Smooth muscle cell (in vitro differentiated cells): ENCODE results near the gene PPP3R2. TPM values are rescaled to one million over a fixed set of nuclear protein-coding genes. Genes with fewer than 3 reads are reported as not detected.
A peak's percentile ranks its signal among the peaks of the same experiment; 100 is the strongest.

ENCODE experiments used
- DNase-seq: peaks from one replicate; lab custom pipeline; 2025; ENCODE audit not compliant: unreplicated experiment; lab: John Stamatoyannopoulos, UW
- H2AFZ ChIP-seq: fragments of 200-600 bp; sonication (generic); 2 replicates; pipeline ENCODE4 v1.6.0; 2016; ENCODE audit warnings: antibody characterized with exemption, low read depth, mild to moderate bottlenecking
- H3F3A ChIP-seq: fragments of 200-600 bp; sonication (generic); 2 replicates; pipeline ENCODE4 v1.6.0; 2017; ENCODE audit warnings: antibody characterized with exemption, low read depth
- H3K27ac ChIP-seq: fragments of 200-600 bp; sonication (generic); 2 replicates; pipeline ENCODE4 v1.5.1; 2016; ENCODE audit warnings: low read depth, mild to moderate bottlenecking
- H3K27me3 ChIP-seq: fragments of 200-600 bp; sonication (generic); 2 replicates; pipeline ENCODE4 v1.6.1; 2016; ENCODE audit warnings: low read depth, mild to moderate bottlenecking
- H3K36me3 ChIP-seq: fragments of 200-600 bp; sonication (generic); 2 replicates; pipeline ENCODE4 v1.5.1; 2016; ENCODE audit warnings: low read depth
- H3K4me1 ChIP-seq: fragments of 200-600 bp; sonication (generic); 2 replicates; pipeline ENCODE4 v1.5.1; 2016; ENCODE audit warnings: low read depth
- H3K4me2 ChIP-seq: fragments of 200-600 bp; sonication (generic); 2 replicates; pipeline ENCODE4 v1.6.0; 2016; ENCODE audit warnings: mild to moderate bottlenecking
- H3K4me3 ChIP-seq: fragments of 200-600 bp; sonication (generic); 2 replicates; pipeline ENCODE4 v1.5.1; 2016; ENCODE audit warnings: mild to moderate bottlenecking
- H3K79me2 ChIP-seq: fragments of 200-600 bp; sonication (generic); 2 replicates; pipeline ENCODE4 v1.6.0; 2016; ENCODE audit warnings: low read depth, mild to moderate bottlenecking
- H3K9ac ChIP-seq: fragments of 200-600 bp; sonication (generic); 2 replicates; pipeline ENCODE4 v1.6.0; 2016; ENCODE audit warnings: low read depth
- H3K9me3 ChIP-seq: fragments of 200-600 bp; sonication (generic); replicated peaks from 2 replicates; pipeline ENCODE4 v1.5.1; 2016; ENCODE audit warnings: low read depth
- H4K20me1 ChIP-seq: fragments of 200-600 bp; sonication (generic); 2 replicates; pipeline ENCODE4 v1.6.0; 2016; ENCODE audit warnings: low read depth
- CTCF ChIP-seq: fragments of 200-600 bp; sonication (generic); IDR thresholded peaks from 2 replicates; pipeline ENCODE4 v1.5.1; 2017; ENCODE audit warnings: borderline replicate concordance, mild to moderate bottlenecking, antibody characterized with exemption; ENCODE audit not compliant: insufficient read depth, poor library complexity, severe bottlenecking
- WGBS: methylation state at CpG from one replicate; pipeline ENCODE4 v1.1.7; 2016; ENCODE audit warnings: low lambda C conversion rate; 5-methylcytosine and 5-hydroxymethylcytosine counted together
- polyA plus RNA-seq: library from polyadenylated mRNA; unstranded; fragments of >200 nt; fragmentation: Nextera tagmentation; extraction: Ambion mirVana; gene quantifications from 2 replicates; pipeline ENCODE4 v1.2.1, GENCODE V29; 2016
- total RNA-seq: library from RNA; depleted of rRNA; stranded (reverse); fragments of >200 nt; gene quantifications from 2 replicates; pipeline ENCODE4 v1.2.3, GENCODE V29; 2014

The PPP3R2 gene
- total and polyA plus RNA-seq, 2 experiments from 2014 or later: not detected

- no peaks in the 10 kb centered on the region for H3K27me3 ChIP-seq
- no peaks in the 10 kb centered on the region for H3K9me3 ChIP-seq
- H3K36me3 ChIP-seq: peaks cover 5% of the 10 kb centered on the region
- H3K4me1 ChIP-seq: no peaks in the 10 kb centered on the region
- TF ChIP-seq CTCF: no peak
- 95% methylated on average over 5 of the region's 5 CpGs for WGBS
- H3F3A ChIP-seq: no peaks in the 10 kb centered on the region
- no peak for DNase-seq
- no peak overlapping the region for H3K4me2 ChIP-seq
- H3K27ac ChIP-seq: no peak overlapping the region
- no peak overlapping the region for H2AFZ ChIP-seq
- no peaks in the 10 kb centered on the region for H3K79me2 ChIP-seq
- H3K4me3 ChIP-seq: no peak overlapping the region
- no peaks in the 10 kb centered on the region for H4K20me1 ChIP-seq
- H3K9ac ChIP-seq: no peak overlapping the region
Observed at GRCh38 chr9:101569741-101570501, 24.8 kb downstream of the PPP3R2 start.

DNA sequence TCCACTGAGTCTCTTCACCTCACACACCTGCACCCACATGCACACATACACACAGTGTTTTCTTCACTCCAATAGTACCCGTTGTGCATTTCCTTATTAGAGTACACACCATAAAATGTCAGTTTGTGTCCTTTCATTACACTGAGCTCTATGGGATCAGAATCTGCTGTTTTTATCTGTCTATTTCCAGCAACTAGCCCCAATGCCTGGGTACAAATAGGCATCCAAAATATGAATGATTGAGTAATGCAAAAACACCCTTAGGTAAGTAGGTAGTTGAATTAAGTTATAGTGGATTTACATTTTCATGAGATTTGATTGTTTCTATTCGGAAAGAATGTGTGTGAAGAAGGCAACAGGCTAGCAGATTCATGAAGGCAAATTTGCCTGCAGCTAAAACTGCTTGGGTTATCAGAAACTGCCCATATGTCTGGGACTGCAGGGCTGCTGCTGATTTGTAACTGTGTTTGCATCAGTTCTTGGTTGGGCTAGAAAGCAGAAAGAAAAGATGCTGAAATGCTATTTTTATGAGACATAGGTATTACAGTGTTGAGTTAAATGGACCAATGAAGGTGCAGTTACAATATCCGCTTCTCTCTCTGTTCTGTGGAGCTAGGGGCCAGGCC is 26.9 kb downstream of the PPP3R2 start:
- Histone ChIP-seq H3F3A (no peaks in the 10 kb centered on the region), H3K4me2 (no peak overlapping the region), H3K9me3 (no peaks in the 10 kb centered on the region), H3K4me1 (no peaks in the 10 kb centered on the region), H3K4me3 (no peak overlapping the region), H3K27ac (no peak overlapping the region), H3K79me2 (no peaks in the 10 kb centered on the region), H3K9ac (no peak overlapping the region), H4K20me1 (no peaks in the 10 kb centered on the region), H2AFZ (no peak overlapping the region), H3K27me3 (no peaks in the 10 kb centered on the region), H3K36me3 (peaks cover 11% of the 10 kb centered on the region)
- no peak for DNase-seq
- no peak for TF ChIP-seq CTCF
- WGBS: 98% methylated on average over 3 of the region's 3 CpGs

- no peaks in the 10 kb centered on the region for H4K20me1 ChIP-seq
- peaks cover 18% of the 10 kb centered on the region for H3K36me3 ChIP-seq
- H2AFZ ChIP-seq: no peak overlapping the region
- H3K4me2 ChIP-seq: no peak overlapping the region
- no peak overlapping the region for H3K9ac ChIP-seq
- no peak overlapping the region for H3K27ac ChIP-seq
- 87% methylated on average over 5 of the region's 5 CpGs for WGBS
- H3K4me1 ChIP-seq: no peaks in the 10 kb centered on the region
- no peaks in the 10 kb centered on the region for H3K79me2 ChIP-seq
- no peaks in the 10 kb centered on the region for H3F3A ChIP-seq
- no peak overlapping the region for H3K4me3 ChIP-seq
- peak; percentile 38 for TF ChIP-seq CTCF
- H3K27me3 ChIP-seq: no peaks in the 10 kb centered on the region
- no peak for DNase-seq
- no peaks in the 10 kb centered on the region for H3K9me3 ChIP-seq
Observed at GRCh38 chr9:101566904-101567724, 27.7 kb downstream of the PPP3R2 start.
